Measurements from ENCODE around the gene ZDHHC24. TPM values are rescaled to one million over a fixed set of nuclear protein-coding genes. Genes with fewer than 3 reads are reported as not detected.

ZDHHC24 gene
- total RNA-seq, 4 donors from 2014 or later, result 9.9 to 18.0 (median 14.7) TPM

DNA sequence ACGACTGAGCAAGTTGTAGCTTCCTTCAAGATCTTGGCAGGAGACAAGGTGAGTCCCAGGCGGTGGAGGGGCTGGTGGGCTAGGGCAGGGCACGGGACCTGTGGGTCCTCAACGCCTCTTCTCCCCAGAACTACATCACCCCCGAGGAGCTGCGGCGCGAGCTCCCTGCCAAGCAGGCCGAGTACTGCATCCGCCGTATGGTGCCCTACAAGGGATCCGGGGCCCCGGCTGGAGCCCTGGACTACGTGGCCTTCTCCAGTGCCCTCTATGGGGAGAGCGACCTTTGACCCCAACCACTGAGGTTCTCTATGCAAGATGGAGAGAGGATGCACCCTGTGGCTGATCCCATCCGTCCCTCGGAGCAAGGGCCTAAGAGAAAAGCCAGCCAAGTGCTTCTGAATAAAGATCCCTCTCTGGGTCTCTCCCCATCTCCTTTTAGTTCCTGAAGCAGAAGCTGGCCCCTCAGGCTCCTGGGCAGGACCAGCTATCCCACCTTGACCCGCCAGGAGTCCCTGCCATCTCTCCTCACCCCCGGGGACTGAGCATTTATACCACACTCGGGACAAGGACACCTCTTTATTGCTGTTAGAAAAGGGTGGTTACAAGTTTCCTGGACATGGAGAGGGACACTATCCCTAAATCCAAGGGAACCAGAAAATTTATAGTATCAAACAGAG is 17.2 kb upstream of the ZDHHC24 start:
- TF ChIP-seq POLR2A (IDR thresholded peaks at IDR 0.05), result no peak
- TF ChIP-seq, protein P1, sequence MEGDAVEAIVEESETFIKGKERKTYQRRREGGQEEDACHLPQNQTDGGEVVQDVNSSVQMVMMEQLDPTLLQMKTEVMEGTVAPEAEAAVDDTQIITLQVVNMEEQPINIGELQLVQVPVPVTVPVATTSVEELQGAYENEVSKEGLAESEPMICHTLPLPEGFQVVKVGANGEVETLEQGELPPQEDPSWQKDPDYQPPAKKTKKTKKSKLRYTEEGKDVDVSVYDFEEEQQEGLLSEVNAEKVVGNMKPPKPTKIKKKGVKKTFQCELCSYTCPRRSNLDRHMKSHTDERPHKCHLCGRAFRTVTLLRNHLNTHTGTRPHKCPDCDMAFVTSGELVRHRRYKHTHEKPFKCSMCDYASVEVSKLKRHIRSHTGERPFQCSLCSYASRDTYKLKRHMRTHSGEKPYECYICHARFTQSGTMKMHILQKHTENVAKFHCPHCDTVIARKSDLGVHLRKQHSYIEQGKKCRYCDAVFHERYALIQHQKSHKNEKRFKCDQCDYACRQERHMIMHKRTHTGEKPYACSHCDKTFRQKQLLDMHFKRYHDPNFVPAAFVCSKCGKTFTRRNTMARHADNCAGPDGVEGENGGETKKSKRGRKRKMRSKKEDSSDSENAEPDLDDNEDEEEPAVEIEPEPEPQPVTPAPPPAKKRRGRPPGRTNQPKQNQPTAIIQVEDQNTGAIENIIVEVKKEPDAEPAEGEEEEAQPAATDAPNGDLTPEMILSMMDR (IDR thresholded peaks at IDR 0.05), result no peak
- H3K4me3 ChIP-seq (ENCODE audit: low read depth, poor library complexity, severe bottlenecking), result no peak overlapping the region
- no peak for DNase-seq (ENCODE audit: low spot score in 2 of 2)
- intact Hi-C loops (cut with DNase I; ENCODE audit: low total_unique reads), result no loop called here
- WGBS, 2 donors, result 86 to 91% methylated on average over 19 to 20 of the region's 20 CpGs

DNA sequence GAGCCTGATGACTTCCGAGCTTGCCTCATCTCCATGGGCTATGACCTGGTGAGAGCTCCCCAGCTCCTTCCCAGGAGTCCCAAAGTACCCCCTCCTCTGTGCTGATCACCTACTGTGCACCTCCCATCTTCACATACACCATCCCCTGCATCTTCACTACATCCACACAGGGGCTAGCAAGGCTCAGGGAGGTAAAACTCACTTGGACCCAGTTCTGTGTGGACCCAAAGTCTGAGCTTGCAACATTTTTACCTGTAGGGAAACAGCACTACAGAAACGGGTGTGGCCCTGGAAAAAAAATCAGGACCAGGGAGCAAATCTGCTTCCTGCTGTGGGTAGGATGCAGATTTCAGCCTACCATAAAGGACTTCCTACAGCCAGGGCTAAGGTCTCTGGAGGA is 16.4 kb upstream of the ZDHHC24 start:
- no peak overlapping the region for H3K4me3 ChIP-seq (ENCODE audit: low read depth, poor library complexity, severe bottlenecking)
- intact Hi-C loops (cut with DNase I; ENCODE audit: low total_unique reads), result no loop called here

DNA sequence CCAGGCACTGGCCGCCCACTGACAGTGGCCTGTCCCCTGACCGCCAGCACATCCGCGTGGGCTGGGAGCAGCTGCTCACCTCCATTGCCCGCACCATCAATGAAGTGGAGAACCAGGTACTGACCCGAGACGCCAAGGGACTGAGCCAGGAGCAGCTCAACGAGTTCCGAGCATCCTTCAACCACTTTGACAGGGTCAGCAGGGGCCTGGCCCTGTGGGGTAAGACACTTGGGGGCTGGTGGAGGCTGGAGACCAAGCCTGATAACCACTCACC is 16.1 kb upstream of the ZDHHC24 start:
- DNase-seq (ENCODE audit: low spot score in 2 of 2), result no peak
- WGBS, 2 donors, result 93 to 94% methylated on average over 9 of the region's 9 CpGs
- no peak for TF ChIP-seq POLR2A (IDR thresholded peaks at IDR 0.05)
- TF ChIP-seq, protein P1 (IDR thresholded peaks at IDR 0.05), result no peak
- H3K4me3 ChIP-seq (ENCODE audit: low read depth, poor library complexity, severe bottlenecking), result no peak overlapping the region
- intact Hi-C loops (cut with DNase I; ENCODE audit: low total_unique reads), result no loop called here

More for the DNA sequence above, 16.4 kb upstream of the ZDHHC24 start:
- no peak for DNase-seq (ENCODE audit: low spot score in 2 of 2)
- WGBS, 2 donors, result 57 to 73% methylated on average over 2 of the region's 2 CpGs
- TF ChIP-seq, protein P1 (IDR thresholded peaks at IDR 0.05), result no peak
- TF ChIP-seq POLR2A (IDR thresholded peaks at IDR 0.05), result no peak

DNA sequence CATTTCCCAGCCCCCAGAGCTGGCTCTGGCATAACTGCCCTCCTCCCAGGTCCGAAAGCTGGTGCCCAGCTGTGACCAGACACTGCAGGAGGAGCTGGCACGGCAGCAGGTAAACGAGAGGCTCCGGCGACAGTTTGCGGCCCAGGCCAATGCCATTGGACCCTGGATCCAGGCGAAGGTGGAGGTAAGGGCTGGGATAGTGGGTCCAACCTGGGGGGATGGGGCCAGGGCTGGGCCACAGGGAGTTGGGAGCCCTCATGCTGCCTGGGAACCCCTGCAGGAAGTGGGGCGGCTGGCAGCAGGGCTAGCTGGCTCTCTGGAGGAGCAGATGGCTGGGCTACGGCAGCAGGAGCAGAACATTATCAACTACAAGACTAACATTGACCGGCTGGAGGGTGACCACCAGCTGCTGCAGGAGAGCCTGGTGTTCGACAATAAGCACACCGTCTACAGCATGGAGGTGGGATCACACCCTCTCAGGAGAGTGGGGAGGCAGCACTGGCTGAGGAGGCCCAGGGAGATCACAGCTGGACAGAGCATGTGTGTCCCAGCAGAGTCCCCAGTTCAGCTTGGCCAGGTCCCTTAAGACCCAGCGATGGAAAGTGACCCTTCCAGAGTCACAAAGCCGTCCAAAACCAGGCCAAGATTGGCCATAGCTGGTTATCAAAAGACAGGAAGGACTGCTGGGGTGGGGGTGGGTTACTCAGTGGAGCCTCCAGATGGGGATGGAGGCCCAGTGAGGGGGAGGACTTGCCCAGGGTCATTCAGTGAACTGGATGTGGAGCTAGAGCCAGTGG is 15.5 kb upstream of the ZDHHC24 start:
- no peak for DNase-seq (ENCODE audit: low spot score in 2 of 2)
- TF ChIP-seq, protein P1 (IDR thresholded peaks at IDR 0.05), result no peak
- no peak for TF ChIP-seq POLR2A (IDR thresholded peaks at IDR 0.05)
- H3K4me3 ChIP-seq (ENCODE audit: low read depth, poor library complexity, severe bottlenecking), result no peak overlapping the region
- intact Hi-C loops (cut with DNase I; ENCODE audit: low total_unique reads), result no loop called here
- 77 to 80% methylated on average over 14 of the region's 14 CpGs for WGBS, 2 donors

DNA sequence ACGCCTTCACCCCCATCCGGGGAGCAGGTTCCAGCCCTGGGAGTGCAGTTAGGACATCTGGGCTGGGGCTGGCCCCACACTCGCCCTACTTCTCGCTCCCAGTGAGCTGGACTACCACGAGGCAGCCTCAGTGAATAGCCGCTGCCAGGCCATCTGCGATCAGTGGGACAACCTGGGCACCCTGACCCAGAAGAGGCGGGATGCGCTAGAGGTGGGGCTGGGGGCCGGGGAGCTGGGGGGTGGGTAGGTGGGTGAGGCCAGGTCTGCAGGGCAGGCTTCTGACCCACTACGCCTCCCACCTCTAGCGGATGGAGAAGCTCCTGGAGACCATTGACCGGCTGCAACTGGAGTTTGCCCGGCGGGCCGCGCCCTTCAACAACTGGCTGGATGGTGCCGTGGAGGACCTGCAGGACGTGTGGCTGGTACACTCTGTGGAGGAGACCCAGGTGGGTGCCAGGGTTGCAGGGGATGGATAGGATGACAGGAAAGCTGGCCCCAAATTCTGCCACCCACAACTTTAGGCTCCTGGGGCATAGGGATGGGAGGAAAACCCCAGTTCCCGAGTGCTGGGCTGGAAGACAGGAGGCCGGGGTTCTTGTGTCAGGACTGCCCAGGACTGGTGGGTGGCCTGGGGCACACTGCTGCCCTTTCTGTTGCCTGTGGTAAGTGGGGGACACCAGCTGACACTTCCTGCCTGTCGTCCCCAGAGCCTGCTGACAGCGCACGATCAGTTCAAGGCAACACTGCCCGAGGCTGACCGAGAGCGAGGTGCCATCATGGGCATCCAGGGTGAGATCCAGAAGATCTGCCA is 14.2 kb upstream of the ZDHHC24 start:
- no peak for TF ChIP-seq POLR2A (IDR thresholded peaks at IDR 0.05)
- TF ChIP-seq, protein P1 (IDR thresholded peaks at IDR 0.05), result no peak
- no peak for DNase-seq (ENCODE audit: low spot score in 2 of 2)
- WGBS, 2 donors, result 73 to 77% methylated on average over 23 to 27 of the region's 27 CpGs
- H3K4me3 ChIP-seq (ENCODE audit: low read depth, poor library complexity, severe bottlenecking), result no peak overlapping the region
- intact Hi-C loops (cut with DNase I; ENCODE audit: low total_unique reads), result no loop called here

Data from lower leg skin (tissue), 4 donors.